SU-DHL-6 (cell line): ENCODE data around the gene C10orf105.

Source experiments
- H2AFZ ChIP-seq: fragments of 200-600 bp; sonication (generic); 2 replicates; pipeline ENCODE4 v1.6.1; 2014; ENCODE audit warnings: low read depth, mild to moderate bottlenecking, moderate library complexity, mixed read lengths, antibody characterized with exemption, low read length; ENCODE audit not compliant: severe bottlenecking
- H3F3A ChIP-seq: fragments of 200-600 bp; shearing (Covaris generic); 2 replicates; pipeline ENCODE4 v1.6.0; 2016; ENCODE audit warnings: antibody characterized with exemption, mild to moderate bottlenecking; ENCODE audit not compliant: insufficient read depth
- H3K27ac ChIP-seq: fragments of 200-600 bp; sonication (generic); 2 replicates; pipeline ENCODE4 v1.5.1; 2016; ENCODE audit warnings: low read depth, mild to moderate bottlenecking, low read length, moderate library complexity, mixed read lengths
- H3K27me3 ChIP-seq: fragments of 200-600 bp; sonication (generic), shearing (Covaris generic); 2 replicates; pipeline ENCODE4 v1.6.0; 2014; ENCODE audit warnings: mild to moderate bottlenecking, low read length
- H3K36me3 ChIP-seq: fragments of 200-600 bp; sonication (generic); 2 replicates; pipeline ENCODE4 v1.6.1; 2014; ENCODE audit warnings: mild to moderate bottlenecking, low read length, mixed read lengths
- H3K4me2 ChIP-seq: fragments of 300-600, 200-600 bp; shearing (Covaris generic), sonication (generic); 2 replicates; pipeline ENCODE4 v1.6.0; 2014; ENCODE audit warnings: low read length, low read depth, mild to moderate bottlenecking; ENCODE audit not compliant: poor library complexity, severe bottlenecking
- H3K4me3 ChIP-seq: fragments of 200-600 bp; sonication (generic); 2 replicates; pipeline ENCODE4 v1.5.1; 2014; ENCODE audit warnings: antibody characterized with exemption, low read length, mild to moderate bottlenecking, mixed read lengths; ENCODE audit not compliant: insufficient read depth, poor library complexity, severe bottlenecking
- H3K79me2 ChIP-seq: fragments of 200-600 bp; sonication (generic); 2 replicates; pipeline ENCODE4 v1.6.1; 2014; ENCODE audit warnings: mild to moderate bottlenecking, low read length, moderate library complexity; ENCODE audit not compliant: insufficient read depth
- H3K9ac ChIP-seq: fragments of 200-600 bp; sonication (generic); 2 replicates; pipeline ENCODE4 v1.7.0; 2014; ENCODE audit warnings: mild to moderate bottlenecking, low read length
- H3K9me2 ChIP-seq: fragments of 200-600 bp; sonication (generic); replicated peaks from 2 replicates; pipeline ENCODE4 v1.6.1; 2014; ENCODE audit warnings: low read length; ENCODE audit not compliant: insufficient read depth
- H3K9me3 ChIP-seq: fragments of 200-600 bp; sonication (generic); 2 replicates; pipeline ENCODE4 v1.6.1; 2014; ENCODE audit warnings: low read length, mixed read lengths; ENCODE audit not compliant: insufficient read depth
- H4K20me1 ChIP-seq: fragments of 200-600 bp; sonication (generic); 2 replicates; pipeline ENCODE4 v1.6.1; 2014; ENCODE audit warnings: low read depth, mild to moderate bottlenecking, antibody characterized with exemption, low read length, moderate library complexity, mixed read lengths
- CTCF ChIP-seq: fragments of 200-600 bp; sonication (generic); IDR thresholded peaks from one replicate; pipeline ENCODE4 v1.5.1; 2017; ENCODE audit warnings: antibody characterized with exemption, mild to moderate bottlenecking, low read length, moderate library complexity; ENCODE audit not compliant: insufficient read depth, poor library complexity, severe bottlenecking
- EZH2phosphoT487 ChIP-seq: fragments of 200-600 bp; sonication (generic), shearing (Covaris generic); conservative IDR thresholded peaks from 2 replicates; pipeline ENCODE4 v1.6.1; 2018; ENCODE audit warnings: mild to moderate bottlenecking, antibody characterized with exemption, low read length, moderate library complexity, mixed read lengths

The C10orf105 gene

GRCh38 chr10:71737834-71738197 is 18.2 kb upstream of the C10orf105 start:
- Histone ChIP-seq H3K4me3 (no peak overlapping the region), H2AFZ (no peak overlapping the region), H3K9me2 (no peaks in the 10 kb centered on the region), H3F3A (no peaks in the 10 kb centered on the region), H3K4me2 (no peak overlapping the region), H3K27me3 (no peaks in the 10 kb centered on the region), H4K20me1 (no peaks in the 10 kb centered on the region), H3K9ac (no peak overlapping the region), H3K79me2 (no peaks in the 10 kb centered on the region), H3K9me3 (no peaks in the 10 kb centered on the region), H3K36me3 (no peaks in the 10 kb centered on the region), H3K27ac (no peak overlapping the region)
- TF ChIP-seq CTCF (no peak), EZH2phosphoT487 (no peak)

DNA sequence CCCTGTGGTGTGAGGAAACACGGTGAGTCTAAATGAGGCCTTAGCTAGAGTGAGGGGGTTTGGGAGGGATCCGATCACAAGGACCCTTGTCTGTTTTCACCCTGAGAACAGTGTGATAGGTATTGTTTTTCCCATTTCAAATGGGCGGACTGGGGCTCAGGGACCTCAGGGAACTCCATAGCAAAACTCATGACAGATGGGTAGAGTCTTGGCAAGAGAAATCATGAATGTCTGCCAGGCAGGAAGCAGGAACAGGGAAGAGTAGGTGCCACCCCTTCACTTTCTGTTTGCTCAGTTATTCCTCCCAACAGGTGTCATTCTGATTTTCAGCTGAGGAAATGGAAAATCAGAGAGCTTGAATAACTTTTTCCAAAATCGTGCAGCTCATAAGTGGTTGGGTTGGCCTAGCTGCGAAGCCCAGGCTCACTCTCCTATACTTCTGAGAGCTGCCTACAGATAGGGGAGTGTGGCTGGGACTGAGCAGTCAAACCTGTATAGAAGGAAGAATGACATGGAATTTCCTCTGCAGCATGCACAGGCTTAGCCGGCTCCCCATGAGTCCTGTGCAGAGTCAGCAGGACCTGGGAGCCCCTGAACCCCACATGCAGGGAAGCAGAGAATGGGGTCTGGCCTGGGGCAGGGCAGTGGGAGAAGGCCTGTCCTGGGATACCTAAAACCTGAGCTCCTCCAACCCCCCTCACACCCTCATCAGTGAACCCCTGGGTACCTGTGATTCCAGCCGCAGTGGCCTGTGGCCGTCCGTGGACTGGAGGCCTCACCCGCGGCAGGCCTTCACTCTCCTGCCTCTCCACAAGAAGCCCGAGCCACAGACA is 17.6 kb upstream of the C10orf105 start:
- H3K9ac ChIP-seq = no peak overlapping the region
- no peaks in the 10 kb centered on the region for H3F3A ChIP-seq
- H4K20me1 ChIP-seq = no peaks in the 10 kb centered on the region
- no peaks in the 10 kb centered on the region for H3K36me3 ChIP-seq
- H3K79me2 ChIP-seq = no peaks in the 10 kb centered on the region
- H3K4me3 ChIP-seq = no peak overlapping the region
- no peak overlapping the region for H3K4me2 ChIP-seq
- no peaks in the 10 kb centered on the region for H3K27me3 ChIP-seq
- no peak for TF ChIP-seq EZH2phosphoT487
- no peak for TF ChIP-seq CTCF
- H3K9me3 ChIP-seq = no peaks in the 10 kb centered on the region
- no peaks in the 10 kb centered on the region for H3K9me2 ChIP-seq
- H3K27ac ChIP-seq = no peak overlapping the region
- no peak overlapping the region for H2AFZ ChIP-seq

GRCh38 chr10:71736570-71736952 is 17.0 kb upstream of the C10orf105 start:
- Histone ChIP-seq H3K79me2 (no peaks in the 10 kb centered on the region), H3K4me3 (no peak overlapping the region), H3K27me3 (no peaks in the 10 kb centered on the region), H3K9me2 (no peaks in the 10 kb centered on the region), H3F3A (no peaks in the 10 kb centered on the region), H2AFZ (no peak overlapping the region), H3K9ac (no peak overlapping the region), H3K4me2 (no peak overlapping the region), H4K20me1 (no peaks in the 10 kb centered on the region), H3K36me3 (no peaks in the 10 kb centered on the region), H3K27ac (no peak overlapping the region), H3K9me3 (no peaks in the 10 kb centered on the region)
- no peak for TF ChIP-seq CTCF
- TF ChIP-seq EZH2phosphoT487 = no peak
